ENCODE results near the gene CCDC3. TPM values are rescaled to one million over a fixed set of nuclear protein-coding genes. Genes with fewer than 3 reads are reported as not detected.

CCDC3 gene
- total RNA-seq, 2 donors from 2014 or later, result 10.0 to 14.9 TPM

GRCh38 chr10:12980713-12981306, 20.7 kb downstream of the CCDC3 start:
- Histone ChIP-seq H3K4me1 (no peaks in the 10 kb centered on the region), H3K27ac (no peak overlapping the region), H3K9me3 (no peaks in the 10 kb centered on the region), H3K36me3 (no peaks in the 10 kb centered on the region), H3K27me3 (no peaks in the 10 kb centered on the region), H3K4me3 (no peak overlapping the region)
- TF ChIP-seq, protein P1, sequence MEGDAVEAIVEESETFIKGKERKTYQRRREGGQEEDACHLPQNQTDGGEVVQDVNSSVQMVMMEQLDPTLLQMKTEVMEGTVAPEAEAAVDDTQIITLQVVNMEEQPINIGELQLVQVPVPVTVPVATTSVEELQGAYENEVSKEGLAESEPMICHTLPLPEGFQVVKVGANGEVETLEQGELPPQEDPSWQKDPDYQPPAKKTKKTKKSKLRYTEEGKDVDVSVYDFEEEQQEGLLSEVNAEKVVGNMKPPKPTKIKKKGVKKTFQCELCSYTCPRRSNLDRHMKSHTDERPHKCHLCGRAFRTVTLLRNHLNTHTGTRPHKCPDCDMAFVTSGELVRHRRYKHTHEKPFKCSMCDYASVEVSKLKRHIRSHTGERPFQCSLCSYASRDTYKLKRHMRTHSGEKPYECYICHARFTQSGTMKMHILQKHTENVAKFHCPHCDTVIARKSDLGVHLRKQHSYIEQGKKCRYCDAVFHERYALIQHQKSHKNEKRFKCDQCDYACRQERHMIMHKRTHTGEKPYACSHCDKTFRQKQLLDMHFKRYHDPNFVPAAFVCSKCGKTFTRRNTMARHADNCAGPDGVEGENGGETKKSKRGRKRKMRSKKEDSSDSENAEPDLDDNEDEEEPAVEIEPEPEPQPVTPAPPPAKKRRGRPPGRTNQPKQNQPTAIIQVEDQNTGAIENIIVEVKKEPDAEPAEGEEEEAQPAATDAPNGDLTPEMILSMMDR (IDR thresholded peaks at IDR 0.05), result no peak
- DNase-seq (ENCODE audit: low spot score), result no peak

DNA sequence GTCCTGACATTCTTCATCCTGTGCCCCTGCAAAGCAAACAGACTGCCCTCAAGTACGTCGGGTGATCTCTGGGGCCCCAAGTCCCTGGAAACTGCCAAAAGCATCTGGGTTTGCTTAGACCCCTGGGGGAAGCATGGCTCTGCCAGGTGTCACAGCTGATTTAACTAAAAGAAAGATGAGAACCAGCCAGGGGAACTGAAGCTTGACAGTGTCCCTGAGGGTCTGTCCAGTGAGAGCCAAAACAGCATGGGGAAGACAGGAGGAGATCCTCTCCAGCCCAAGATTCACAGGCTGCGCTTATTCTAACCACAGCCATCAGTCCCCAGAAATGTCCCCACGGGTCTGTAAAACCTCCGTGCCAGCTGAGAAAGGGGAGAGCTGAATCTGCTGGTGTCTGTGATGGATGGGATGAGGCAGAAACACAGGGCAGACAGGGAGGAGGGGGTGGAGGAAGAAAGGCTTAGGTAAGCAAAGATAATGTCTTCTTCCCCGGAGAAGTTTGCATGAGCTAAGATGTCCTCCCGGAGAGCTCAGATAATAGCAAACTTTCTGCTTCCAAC, 21.3 kb downstream of the CCDC3 start:
- TF ChIP-seq, protein P1 (IDR thresholded peaks at IDR 0.05), result no peak

DNA sequence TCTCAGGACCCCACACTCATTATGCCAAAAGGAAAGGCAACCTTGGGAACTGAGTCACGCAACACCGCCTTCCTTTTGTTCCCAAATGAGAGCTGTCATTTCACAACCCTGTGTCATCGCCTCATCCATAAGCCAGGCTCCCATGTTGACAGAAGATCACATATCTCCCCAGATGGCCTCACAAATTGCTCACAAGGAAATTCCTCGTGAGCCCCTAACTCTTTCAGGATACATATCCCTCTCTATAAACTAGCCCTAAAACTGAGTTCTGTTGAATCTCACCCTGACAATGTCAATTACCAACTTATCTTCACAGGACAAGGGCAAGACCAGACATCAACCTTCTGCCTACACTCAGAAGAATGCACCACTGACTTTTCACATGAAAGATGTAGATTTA, 22.6 kb downstream of the CCDC3 start:
- Histone ChIP-seq H3K4me1 (no peaks in the 10 kb centered on the region), H3K4me3 (no peak overlapping the region), H3K9me3 (no peaks in the 10 kb centered on the region), H3K27me3 (no peaks in the 10 kb centered on the region), H3K27ac (no peak overlapping the region), H3K36me3 (no peaks in the 10 kb centered on the region)
- TF ChIP-seq, protein P1 (IDR thresholded peaks at IDR 0.05), result no peak
- DNase-seq (ENCODE audit: low spot score), result no peak

More for the DNA sequence above, 21.3 kb downstream of the CCDC3 start:
- Histone ChIP-seq H3K27me3 (no peaks in the 10 kb centered on the region), H3K4me3 (no peak overlapping the region), H3K4me1 (no peaks in the 10 kb centered on the region), H3K9me3 (no peaks in the 10 kb centered on the region), H3K27ac (no peak overlapping the region), H3K36me3 (no peaks in the 10 kb centered on the region)
- DNase-seq (ENCODE audit: low spot score), result no peak

DNA sequence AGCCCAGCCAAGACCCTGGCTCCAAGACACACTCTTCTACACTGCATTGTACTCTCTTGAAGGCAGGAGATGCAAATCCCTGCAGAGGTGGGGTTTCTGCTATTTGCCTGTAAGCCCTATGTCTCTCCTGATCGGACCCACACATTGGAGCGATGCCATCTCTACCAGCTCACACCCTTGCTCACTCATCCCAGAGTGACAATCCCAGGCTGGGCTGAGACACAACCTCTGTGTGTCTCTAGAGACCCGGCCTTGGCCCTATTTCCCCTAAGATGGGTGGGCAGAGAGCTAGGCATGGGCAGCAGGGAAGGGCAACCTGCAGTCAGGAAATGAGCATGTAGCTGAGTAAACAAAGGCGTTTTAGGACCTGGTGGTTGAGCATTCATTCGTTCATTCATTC, 25.6 kb downstream of the CCDC3 start:
- no peak overlapping the region for H3K27ac ChIP-seq
- H3K36me3 ChIP-seq, result no peaks in the 10 kb centered on the region
- no peaks in the 10 kb centered on the region for H3K9me3 ChIP-seq
- no peaks in the 10 kb centered on the region for H3K27me3 ChIP-seq
- DNase-seq (ENCODE audit: low spot score), result no peak
- H3K4me1 ChIP-seq, result no peaks in the 10 kb centered on the region
- TF ChIP-seq, protein P1 (IDR thresholded peaks at IDR 0.05), result no peak
- no peak overlapping the region for H3K4me3 ChIP-seq

GRCh38 chr10:12975266-12975665, 26.2 kb downstream of the CCDC3 start:
- Histone ChIP-seq H3K4me3 (no peak overlapping the region), H3K27ac (no peak overlapping the region), H3K4me1 (no peaks in the 10 kb centered on the region), H3K27me3 (no peaks in the 10 kb centered on the region), H3K36me3 (no peaks in the 10 kb centered on the region), H3K9me3 (no peaks in the 10 kb centered on the region)
- DNase-seq (ENCODE audit: low spot score), result no peak
- TF ChIP-seq, protein P1 (IDR thresholded peaks at IDR 0.05), result peak in 1 of 2 donors; percentile 15

Data from right atrium auricular region (tissue), 2 donors.